HG03565 (cell line): Measurements from ENCODE around the gene COL11A2.
A peak's percentile ranks its signal among the peaks of the same experiment; 100 is the strongest.
"Not testable (repeated sequence)": the region's sequence is repeated elsewhere in the genome, so short reads cannot be mapped to it uniquely, and the experiment has no call there.

ENCODE experiments used
- ATAC-seq: cut with Tn5 transposase; IDR thresholded peaks from one replicate; pipeline ENCODE4 v1.9.1; 2021; ENCODE audit warnings: mild to moderate bottlenecking, moderate library complexity; ENCODE audit not compliant: unreplicated experiment

Gene COL11A2

DNA sequence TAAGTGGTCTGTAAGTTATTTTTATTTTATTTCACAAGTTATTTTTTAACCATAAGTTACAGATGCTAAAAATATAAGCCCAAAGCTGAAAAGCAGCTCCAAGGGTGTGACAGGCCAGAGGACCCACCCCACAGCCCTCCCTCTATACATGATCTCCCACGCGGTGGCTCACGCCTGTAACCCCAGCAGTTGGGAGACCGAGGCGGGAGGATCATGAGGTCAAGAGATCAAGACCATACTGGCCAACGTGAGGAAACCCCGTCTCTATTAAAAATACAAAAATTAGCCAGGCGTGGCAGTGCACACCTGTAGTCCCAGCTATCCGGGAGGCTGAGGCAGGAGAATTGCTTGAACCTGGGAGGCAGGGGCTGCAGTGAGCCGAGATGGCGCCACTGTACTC is 32.2 kb downstream of the COL11A2 start:
- no peak for ATAC-seq

DNA sequence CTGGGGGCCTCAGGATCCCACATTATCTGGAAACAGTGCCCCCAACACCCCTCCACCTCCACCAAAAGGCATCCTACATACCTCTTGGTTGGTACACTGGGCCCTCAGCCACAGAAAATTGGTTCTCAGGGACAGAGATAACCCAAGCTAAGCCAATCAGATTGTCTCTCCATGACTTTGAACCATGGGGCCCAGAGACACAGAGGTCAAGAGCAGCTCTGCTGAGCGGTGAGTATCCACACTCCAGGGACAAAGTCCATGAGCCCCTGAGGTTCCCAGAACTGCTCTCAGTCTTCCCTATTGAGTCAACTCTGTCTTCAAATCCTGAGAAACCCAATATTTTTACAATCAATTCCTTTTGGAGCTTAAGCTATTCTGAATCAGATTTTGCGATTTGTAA is 35.3 kb downstream of the COL11A2 start:
- ATAC-seq: no peak

DNA sequence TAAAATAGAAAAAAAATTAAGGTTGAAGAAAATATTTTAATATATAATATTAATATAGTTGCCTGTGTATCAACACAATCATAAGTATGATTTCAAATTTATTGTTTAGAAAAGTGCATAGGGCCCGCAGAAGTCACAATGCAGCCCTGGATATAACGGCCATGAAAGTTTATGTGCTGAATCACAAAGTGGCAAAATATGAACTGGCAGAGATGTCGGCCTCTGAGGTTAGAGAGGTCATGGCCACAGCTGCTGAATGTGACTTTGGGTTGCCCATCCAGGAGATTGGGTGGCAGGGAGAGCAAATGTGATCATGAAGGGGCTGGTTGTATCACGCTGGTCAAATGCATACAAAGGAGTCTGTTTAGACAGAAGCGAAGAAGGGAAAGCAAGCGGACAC is 35.7 kb downstream of the COL11A2 start:
- no peak for ATAC-seq

DNA sequence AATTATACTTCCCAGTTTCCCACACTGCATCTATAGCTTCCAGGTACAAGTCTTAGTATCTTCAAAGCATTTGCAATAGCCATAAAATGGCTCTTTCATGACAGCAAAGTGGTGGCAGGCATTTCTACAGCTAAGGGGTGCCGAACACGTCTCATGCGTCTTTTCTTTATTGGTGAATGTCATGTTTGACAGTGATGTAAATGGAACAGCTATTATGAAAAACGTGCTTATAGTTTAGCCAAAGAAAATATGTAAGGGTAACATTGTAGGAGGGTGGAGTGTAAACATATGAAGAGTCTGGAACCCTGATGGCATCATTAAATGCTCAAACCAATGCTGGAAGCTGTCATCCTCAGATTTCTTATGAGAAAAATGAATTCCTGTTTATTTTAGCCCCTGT is 37.9 kb downstream of the COL11A2 start:
- ATAC-seq: no peak

DNA sequence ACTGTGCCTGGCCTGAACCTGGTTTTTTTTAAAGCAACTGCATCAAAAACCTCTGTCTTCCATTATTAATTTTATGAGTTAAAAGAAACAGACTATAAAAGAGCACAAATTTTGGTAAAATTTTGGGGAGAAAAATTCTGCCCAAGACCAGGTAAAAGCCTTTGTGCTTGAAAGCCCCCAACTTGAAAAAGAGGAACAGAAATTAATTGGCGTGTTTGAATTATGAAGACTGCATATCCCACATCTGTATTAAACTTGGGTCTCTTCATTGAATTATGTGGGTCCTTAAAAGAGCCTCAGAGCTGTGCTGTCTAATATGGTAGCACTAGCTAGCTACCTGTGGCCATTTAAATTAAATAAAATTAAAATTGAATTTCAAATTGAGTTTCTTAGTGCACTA is 41.2 kb downstream of the COL11A2 start:
- no peak for ATAC-seq

DNA sequence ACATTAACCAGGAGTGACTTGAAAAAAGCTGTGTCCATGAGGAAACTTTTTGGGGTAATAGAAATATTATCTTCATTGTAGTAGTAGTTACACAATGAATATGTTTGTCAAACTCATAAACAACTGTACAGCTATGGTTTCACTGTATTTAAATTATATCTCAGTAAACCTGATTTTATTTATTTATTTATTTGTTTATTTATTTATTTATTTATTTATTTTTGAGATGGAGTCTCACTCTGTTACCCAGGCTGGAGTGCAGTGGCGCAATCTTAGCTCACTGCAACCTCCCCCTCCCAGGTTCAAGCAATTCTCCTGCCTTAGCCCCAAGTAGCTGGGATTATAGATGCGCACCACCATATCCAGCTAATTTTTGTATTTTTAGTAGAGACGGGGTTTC is 41.7 kb downstream of the COL11A2 start:
- not testable (repeated sequence) for ATAC-seq

DNA sequence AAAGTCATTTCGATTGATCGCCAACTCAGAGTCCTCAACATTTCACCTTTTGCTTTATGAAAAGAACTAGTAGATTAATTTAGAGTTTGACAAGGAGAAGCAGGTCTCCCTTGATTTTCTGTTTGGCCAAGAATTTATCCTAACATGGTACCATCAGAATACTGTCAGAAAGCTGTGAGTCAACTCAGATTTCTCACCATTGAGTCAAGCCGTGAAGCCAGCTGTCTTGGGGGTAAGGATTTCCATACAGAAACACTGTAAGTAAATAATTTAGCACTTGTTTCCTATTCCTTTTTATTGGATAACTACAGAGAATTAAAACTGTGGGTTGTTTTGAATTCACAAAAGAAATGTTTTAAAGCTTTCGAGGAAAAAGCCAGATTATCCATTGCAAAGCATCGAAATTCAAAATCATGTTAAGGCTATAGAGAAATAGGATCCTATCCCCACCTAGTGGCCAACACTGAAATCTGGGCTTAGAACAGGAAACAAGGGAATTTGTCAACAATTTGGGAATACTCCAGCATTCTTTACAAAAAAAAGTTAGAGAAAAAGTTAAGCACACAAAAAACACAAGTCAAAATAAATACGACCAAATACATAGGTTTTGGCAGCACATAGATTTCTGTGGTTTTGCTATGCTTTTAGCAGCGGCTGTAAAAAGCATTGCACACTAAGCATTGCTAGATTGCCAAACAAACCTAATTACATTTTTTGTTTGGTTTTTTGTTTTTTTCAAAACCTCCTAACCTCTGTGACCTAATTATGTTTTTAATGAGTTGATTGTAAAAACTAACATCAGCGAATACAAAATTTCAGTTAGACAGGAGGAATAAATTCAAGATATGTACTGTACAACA is 44.2 kb downstream of the COL11A2 start:
- ATAC-seq: no peak

DNA sequence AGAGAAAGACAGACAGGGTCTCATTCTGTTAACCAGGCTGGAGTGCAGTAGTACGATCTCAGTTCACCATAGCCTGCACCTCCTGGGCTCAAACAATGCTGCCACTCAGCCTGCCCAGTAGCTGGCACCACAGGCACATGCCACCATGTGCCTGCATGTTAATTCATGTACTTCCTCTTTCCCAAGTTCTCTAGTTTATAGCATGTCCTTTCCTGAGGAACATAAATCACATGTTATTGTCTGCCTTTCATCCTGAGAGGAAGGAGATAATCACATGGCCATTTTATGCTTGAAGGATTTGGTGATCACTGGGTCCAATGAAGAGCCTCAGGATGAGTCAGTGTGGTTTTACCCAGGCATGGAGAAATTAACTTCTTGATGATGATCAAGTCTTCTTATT is 47.9 kb downstream of the COL11A2 start:
- ATAC-seq: no peak

DNA sequence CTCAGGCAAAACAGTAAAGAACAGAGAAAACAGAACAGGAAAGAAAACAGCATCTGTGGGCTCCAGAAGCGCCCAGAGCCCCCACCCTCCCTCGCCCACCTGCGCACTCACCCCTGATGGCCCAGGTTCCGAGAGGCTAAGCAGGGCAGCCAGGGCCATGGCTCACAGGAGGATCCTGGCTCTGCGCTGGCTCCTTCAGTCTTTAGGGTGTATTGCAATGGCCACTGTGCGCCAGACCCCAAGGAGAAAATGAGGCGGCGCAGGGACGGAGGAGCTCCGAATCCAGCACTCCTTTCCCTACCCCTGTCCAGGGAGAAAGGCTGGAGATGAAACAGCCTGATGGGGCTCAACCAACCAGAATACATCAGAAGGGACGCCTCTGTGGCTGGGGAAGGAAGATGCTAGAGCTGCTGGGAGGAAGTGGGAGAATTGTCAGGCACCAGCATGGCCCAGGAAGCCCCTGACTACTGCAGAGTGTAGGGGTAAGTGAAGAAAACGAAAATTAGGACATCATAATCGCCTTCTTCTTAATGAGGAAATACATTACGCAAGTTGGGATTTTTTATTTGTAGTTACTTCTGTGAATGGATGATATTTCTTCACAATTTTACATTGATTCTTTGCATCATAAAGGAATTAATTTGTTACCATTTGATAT is 49.0 kb downstream of the COL11A2 start:
- no peak for ATAC-seq

DNA sequence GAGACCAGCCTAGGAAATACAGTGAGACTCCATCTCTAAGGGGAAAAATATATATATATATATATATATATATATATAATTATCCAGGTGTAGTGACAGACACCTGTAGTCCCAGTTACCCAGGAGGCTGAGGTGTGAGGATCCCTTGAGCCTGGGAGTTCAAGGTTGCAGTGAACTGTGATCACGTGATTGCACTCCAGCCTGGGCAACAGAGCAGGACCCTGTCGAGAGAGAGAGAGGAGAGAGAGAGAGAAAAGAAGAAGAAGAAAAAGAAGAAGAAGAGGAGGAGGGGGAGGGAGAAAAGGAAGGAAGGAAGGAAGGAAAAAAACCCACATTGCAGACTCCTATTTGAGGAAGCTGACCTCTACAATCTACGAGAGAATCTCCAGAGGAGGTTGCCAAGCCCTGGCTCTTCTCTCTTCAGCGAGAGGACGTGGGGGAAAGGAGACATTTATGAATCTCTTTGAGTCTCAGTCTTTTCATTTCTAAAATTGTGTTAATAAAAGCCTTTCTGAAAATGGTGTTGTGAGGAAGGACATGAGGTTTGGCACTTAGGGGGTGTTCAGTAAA is 49.7 kb downstream of the COL11A2 start:
- ATAC-seq: no peak

DNA sequence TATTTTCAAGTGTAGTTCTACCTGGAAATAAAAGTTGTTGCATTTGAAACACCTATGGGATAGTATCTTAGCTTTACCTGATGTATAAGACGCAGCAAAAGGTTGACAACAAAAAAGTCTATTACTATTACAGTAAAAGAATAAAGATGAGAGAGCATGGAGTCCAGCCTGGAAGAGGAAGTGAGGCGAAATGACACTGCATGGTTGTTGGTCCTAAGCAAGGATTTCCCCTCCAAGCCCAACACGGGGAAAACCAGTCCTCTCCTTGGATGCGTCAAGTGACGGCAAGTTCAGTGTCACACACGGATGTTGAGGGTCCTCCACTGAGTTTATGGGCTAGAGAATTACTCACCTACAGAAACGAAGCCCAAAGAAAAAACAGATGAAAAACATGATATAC is 51.7 kb downstream of the COL11A2 start:
- ATAC-seq: no peak

DNA sequence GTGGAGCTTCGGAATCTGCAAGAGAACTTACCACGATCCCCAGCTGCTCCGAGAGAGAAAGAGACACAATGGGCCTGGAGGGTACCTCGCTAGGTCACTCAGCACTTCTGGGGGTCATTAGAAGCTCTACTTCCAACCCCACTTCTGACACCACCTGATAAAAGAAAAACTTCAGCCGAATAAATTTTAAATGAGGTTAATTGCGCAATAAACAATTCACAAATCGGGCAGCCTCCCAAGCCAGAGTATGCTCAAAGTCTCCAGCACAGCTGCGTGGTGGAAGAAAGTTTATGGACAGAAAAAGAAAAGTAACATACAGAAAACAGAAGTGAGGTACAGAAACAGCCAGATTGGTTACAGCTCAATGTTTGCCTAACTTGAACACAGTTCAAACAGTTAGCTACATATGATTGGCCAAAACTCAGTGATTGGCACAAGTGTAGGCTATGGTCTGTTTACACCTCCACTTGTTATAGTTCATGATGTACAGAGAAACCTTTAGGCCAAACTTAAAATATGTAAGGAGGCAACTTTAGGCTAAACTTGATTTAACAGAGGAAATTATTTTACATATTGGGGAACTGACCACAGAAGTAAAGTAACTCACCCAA is 52.6 kb downstream of the COL11A2 start:
- ATAC-seq: no peak

DNA sequence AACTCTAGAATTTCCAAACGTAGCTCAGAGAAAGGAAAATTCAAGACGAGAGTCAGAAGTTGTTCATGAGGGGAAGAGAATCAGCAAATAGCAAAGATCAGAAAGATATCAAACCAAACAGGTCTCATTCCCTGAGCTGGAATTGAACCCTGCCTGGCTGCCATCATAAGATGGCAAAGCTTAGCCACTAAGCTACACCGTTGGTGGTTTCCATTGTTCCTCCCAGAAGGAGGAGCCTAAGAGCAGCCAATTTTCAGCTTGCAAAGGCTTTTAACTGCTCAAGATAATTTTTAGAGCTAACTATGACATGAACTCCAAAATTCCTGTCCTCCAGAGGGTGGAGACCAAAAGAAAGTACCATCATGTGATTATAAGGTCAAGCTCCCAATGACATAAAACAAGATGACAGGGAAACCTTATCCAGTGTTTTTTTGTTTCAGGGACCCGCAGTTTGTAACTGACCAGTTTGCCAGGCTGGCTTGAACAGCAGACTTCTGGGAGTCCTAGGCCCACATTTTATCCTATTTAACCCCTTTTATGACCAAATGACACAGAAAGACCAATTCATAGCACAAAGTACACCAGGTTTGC is 55.9 kb downstream of the COL11A2 start:
- ATAC-seq: no peak

DNA sequence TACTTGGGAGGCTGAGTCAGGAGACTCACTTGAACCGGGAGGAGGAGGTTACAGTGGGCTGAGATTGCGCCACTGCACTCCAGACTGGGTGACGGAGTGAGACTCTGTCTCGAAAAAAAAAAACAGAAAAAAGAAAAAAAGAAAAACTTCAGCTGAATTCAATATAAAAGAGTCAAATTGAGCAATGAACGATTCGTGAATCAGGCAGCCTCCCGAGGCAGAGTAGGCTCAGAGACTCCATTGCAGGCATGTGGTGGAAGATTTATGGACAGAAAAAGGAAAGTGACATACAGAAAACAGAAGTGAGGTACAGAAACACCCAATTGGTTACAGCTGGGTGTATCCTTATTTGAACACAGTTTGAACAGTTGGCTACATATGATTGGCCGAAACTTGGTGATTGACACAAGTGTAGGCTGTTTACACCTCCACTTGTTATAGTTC is 60.2 kb downstream of the COL11A2 start:
- no peak for ATAC-seq

DNA sequence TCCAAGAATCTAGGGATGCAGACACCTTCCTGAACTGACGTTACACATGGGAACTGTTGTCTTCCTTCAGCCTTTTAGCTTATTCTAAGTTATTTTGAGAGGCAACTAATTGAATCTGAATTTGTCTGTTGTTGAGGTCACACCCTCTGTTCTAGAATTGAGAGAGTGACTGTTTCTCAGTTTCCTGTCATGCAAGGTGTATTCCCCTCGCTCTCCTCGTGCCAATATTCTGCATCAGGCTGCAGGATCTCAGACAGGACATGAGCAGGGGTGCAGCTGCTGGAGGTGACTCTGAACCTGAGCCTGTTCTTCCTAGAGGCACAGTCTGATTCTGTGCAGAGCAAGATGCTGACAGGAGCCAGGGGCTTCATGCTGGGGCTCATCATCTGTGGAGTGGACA is 63.9 kb downstream of the COL11A2 start:
- ATAC-seq: peak; percentile 51

DNA sequence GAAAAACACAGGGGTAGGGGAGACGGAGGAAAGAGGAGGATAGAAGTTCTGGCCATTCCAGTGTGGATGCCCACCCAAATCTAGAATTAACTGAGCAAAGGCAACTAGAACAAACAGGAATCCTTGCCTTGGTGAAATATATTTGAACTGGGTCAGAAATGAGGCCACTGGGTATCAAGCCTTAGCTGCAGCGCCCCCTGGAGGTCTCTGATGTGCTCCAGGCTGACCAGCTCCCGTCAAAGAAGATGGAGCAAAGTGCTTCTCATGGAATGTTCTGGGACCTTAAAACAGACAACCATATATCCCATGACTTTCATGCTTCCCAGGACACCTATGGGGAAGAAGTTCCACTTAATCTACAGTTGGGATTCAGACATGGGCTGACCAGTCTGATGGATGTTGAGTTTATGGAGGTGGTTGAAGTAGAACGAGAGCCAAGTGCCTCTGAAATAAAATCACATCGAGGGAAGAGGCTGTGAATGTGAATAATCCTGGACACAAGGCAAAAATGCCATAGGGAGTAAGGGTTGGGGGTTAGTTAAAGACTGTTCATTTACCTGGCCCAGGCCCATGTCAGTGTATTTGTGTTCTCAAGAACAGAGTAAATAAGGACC is 66.1 kb downstream of the COL11A2 start:
- ATAC-seq: no peak

DNA sequence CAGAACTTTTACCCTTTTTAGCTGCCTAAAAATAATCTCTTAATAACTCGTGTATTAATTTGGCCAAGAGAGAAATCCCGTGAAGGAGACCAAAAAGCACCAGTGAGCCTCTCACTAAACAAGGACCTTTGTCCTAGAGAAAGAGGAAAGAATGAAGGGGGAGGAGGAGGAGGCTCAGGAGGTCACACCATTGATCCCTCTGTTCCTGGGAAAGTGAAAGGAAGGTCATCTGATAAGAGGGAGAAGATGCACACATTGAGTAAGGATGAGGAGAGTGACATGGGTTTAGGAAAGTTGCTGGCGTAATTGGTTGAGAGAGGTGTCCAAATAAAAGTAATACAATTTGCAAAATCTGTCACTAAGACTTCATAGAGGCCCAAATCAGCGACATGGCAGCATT is 67.3 kb downstream of the COL11A2 start:
- no peak for ATAC-seq

DNA sequence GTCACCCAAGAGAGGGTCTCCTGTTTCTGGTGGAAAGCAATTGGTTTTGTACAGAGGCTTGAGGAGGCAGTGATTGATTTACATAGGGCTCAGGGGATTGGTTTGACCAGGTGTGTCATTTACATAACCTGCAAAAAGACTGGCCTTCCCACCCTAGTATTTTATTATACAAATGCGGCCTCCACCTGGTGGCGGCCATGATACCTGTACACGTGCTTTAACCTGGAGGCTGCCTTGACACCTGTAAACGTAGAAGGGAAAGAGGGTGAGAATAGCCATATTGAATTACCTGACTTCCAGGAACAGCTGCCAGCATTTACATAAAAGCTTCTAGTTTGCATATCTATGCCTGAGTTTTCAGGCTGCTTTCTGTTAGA is 67.8 kb downstream of the COL11A2 start:
- ATAC-seq: no peak

DNA sequence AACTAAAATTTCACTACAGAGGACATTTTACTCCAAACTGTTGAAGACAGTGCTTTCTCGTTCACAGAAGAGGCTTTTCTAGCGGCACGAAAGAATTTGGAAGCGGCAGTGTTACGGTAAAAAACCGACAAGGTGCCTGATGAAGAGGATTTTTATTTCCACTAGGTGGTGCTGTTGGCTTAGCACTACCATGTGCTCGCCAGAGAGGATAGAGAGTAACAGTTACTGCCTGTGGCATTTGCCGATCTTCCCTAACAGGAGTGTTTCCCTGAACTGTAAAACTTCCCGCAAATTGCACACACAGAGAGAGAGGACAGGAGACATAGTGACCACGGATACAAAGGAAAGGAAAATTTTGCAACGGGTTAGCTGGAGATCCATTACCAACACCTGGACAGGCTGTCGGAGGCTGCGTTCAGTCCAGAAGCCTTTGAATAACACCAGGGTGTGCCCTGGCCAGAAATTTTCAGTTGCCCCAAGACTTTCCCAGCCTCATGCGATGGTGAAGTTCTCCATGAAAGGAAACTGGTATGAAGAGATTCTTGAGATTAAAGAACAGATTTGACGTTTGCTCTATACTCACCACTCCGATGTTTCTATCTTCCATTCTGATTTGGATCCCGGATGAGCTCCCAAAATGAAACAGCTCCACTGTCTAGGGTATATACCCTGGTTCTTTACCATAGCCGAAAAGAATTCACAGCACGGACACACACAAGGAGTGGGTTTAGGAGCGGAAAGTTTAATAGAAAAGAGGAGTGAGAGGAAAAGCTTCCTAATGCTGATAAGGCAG is 68.3 kb downstream of the COL11A2 start:
- no peak for ATAC-seq

DNA sequence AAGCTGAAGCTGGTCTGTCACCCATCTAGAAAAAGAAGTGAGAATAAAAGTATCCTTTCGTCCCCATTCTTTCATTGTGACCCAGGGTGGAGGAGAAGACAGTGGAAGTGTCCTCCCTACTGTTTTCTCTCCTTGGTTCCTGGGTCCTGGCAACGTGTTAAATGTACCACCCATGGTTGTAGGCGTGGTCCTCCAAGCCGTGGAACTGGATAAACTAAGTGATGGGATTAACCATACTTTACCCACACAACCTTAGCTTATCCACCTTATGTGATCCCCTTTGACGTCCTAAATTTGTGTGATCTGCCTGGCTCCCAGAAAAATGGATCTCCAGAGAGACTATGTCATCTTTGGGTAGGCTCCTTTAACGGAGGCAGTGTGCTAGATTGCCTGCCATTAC is 69.1 kb downstream of the COL11A2 start:
- no peak for ATAC-seq
